GM18517 (cell line): ENCODE measurements around the gene ZSCAN5C.
"Not testable (repeated sequence)": the region's sequence is repeated elsewhere in the genome, so short reads cannot be mapped to it uniquely, and the experiment has no call there.

Source experiments
- ATAC-seq: cut with Tn5 transposase; IDR thresholded peaks from one replicate; pipeline ENCODE4 v1.9.1; 2021; ENCODE audit warnings: mild to moderate bottlenecking, moderate library complexity; ENCODE audit not compliant: unreplicated experiment

The ZSCAN5C gene

DNA sequence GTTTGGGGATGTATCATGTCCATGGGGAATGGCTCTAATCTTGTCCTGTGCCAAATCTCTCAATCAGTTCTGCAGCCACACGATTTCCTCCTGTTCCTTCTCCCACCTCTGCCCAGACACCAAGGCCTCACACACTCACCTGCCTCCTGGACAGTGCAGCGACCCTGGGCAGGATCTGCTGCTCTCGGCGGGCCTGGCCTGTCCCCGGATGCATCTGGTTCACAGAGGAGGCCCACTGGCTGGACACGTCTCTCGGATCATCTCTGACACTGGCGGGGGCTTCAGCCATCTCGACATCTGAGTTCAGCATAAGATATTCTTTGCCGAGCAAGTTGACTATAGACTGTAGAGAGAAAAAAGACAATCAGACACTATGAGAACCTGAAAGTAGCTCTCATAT lies 10.4 kb upstream of the ZSCAN5C start:
- no peak for ATAC-seq

DNA sequence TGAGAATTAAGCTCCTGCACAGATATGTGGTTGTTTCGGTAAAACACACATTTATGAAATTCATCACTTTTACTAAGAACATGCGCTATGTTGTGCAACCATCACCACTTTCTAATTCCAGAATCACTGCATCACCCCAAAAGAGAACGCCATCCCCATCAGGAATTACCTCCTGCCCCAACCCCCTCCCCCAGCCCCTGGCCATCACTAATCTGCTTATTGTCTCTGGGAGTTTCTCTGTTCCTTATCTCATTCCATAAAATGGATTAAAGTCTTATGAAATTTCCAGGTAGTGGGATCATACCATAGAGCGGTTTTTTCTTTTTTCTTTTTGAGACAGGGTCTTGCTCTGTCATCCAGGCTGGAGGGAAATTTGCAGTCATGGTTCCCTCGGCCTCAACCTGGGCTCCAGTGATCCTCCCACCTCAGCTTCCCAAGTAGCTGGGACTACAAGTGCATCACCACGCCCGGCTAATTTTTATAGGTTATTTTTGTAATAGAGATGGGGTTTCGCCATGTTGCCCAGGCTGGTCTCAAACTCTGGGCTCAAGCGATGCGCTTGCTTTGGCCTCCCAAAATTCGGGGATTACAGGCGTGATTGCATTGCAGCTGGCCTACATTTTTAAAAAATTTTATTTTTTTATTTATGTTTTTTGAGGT lies 8.0 kb upstream of the ZSCAN5C start:
- no peak for ATAC-seq

DNA sequence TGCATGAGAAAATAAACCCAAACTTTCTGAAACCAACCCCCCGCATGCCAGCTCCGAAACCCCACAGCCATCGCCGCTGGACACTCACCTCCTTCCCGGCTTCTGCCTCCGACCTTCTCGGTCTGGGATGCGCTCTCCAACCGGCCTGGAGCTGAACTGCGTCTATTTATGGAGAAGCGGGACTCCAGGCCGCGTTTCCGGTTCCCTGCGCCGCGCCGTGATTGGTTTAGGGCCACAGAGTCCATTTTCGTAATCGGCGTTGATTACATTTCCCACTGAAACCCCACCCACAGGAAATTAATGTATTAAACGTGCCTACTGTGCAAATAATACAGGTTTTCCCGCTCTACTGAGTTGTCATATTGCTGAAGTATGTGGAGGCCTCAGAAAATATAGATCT lies 4.4 kb upstream of the ZSCAN5C start, which contains the start of gene ZSCAN5B:
Gene ZSCAN5B, minus strand, starts transcription at position 138 of the 400 bp plus-strand sequence. CDS start 4,731 bp downstream, outside the sequence.
- not testable (repeated sequence) for ATAC-seq

DNA sequence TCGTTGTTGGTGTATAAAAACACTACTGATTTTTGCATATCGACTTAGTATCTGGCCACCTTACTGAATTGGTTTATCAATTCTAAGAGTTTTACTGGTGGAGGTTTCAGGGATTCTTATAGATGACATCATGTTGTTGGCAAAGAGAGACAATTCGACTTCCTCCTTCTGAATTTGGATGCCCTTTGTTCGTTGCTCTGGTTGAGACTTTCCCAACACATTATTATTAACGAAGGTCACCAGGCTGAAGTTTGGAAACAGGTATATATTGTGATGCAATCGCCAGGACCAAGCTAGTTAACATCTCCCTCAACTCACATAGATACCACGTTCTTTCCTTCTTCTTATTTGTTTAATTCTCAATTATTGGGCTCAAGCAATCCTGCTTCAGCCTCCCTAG lies 2.4 kb upstream of the ZSCAN5C start:
- no peak for ATAC-seq

DNA sequence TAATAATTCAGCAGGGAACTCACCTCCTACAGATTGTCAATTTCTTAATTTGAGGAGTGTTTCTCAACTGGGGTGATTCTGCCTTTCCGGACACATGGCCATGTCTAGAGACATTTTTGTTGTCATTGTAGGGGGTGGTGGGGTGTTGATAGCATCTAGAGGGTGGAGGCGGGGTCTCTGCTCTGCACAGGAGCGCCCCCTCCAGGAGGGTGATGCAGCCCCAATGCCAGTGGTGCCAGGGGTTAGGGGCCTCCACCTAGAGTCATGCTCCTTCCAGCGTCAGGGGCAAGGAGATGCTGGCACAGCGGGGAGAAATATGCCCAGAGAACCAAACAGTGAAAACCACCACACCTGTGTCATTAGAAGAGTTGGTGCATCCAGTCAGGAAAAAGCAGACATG lies 5.5 kb downstream of the ZSCAN5C start:
- ATAC-seq: not testable (repeated sequence)

DNA sequence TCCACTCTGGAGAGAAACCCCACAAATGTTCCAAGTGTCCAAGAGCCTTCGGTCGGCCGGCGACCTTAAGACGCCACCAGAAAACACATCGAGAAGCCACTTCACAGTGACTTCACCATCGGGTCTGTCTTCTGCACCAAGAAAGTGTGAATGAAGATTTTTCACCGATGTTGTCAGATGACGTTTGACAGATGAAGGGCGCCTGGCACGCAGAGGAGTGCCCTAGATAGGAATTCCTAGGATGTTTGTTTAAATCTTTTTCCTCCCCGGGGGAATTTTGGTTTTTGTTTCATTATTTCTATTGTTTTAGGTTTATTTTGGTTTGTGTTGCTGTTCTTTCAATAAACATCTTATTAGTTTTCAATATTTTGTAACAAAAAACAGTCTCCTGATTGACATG lies 7.0 kb downstream of the ZSCAN5C start:
- no peak for ATAC-seq

DNA sequence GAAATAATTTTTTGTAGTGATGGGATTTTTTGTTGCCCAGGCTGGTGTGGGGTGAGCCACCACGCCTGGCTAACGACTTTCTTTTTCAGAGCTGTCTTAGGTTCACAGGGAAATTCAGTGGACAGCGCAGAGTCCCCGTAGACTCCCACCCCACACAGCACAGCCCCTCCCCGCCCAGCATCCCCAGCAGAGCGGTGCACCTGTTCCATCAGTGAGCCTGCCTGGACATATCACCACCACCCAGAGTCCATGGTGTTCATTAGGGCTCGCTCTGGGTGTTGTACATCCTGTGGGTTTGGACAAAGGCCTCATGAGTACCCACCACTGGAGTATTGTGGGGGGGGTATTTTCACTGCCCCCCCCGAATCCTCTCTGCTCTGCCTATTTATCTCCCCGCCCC lies 8.0 kb downstream of the ZSCAN5C start:
- not testable (repeated sequence) for ATAC-seq

DNA sequence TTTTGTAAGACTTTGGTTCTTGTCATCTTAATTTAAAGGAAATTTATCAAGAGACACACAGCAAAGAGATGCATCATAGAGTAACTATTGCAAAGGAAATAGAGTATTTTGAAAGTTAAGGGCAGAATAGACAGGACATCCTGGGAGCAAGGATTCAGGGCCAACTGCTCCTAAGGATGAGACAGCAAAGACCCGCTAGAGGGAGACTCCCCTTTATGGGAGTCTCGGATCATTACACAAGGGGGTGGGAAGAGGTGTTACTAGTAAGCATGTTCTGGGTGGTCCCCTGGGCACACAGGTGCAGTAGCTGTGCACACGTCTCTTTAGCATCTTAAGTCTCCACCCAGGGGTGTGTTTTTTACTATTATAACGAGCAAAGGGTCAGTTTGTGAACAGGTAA lies 9.6 kb downstream of the ZSCAN5C start:
- ATAC-seq: no peak

DNA sequence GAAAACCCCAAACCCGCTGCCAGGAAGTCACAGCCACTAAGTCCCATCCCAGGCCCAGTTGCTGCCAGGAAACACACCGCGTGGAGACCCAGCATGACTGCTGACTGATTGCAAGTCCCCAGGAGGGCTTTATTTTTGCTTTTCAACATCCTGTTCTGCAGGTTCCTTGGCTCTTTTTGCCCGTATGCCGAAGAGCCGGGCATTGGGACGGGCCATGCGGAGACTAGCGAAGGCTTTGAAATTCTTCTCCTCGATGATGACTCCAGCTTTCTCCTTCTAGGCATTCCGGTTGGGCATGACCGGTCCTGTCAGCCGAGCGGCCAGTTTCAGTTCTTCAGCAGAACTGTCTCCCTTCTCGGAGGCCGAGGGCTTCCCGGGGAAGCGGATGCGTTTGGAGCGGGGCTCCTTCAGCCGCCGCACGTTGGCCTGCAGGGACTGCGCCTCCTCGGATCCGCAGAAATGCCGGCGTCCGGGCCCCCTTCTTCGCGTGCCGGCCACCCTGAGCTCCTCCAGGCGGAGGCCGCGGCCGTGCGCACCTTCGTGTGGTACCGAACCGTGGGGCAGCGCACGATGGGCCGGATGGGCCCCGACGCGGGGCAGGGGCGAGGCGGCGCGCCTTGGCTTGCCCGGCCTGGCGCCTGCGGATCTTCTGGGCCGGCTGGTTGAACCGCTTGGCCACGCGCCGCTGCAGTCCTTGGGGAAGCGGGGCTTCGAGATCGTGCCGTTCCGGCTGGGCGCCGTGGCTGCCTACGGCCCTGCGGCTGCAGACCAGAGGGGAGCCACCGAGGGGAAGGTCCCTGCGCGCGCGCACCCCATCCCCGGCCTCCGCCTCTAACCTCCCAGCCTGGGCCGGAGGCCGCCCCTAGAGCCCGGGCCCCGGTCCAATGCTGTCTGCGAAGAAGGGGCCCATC lies 15.2 kb downstream of the ZSCAN5C start:
- ATAC-seq: no peak

DNA sequence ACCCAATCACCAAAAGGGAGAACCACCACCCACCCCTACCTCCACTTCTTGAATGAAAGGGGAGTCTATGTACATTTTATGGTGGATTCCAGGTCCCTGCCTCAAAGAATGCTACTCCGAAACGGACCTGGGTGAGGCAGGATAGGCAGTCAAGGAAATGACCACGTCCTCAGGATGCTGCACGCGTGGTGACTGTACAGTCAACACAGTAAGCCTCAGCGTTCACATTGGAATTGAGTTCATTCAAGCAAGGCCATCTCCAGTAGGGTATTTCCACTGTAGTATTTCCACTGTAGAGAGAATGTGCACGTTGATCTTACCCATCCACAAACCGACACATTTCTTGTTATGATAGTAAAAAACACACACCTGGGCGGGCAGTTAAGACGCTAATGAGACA lies 16.9 kb downstream of the ZSCAN5C start:
- no peak for ATAC-seq

DNA sequence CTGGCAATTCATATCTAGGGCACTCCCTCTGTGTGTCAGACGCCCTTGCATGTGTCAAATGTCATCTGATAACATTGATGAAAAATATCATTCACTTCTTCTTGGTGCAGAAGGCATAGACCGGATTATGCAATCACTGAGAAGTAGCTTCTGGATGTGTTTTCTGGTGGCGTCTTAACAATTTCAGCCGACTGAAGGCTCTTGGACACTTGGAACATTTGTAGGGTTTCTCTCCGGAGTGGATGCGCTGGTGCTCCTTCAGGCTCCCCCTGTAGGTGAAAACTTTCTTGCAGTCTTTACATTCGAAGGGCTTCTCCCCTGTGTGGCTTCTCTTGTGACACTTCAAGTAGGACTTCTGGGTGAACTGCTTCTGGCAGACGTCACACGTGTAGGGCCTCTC lies 19.4 kb downstream of the ZSCAN5C start:
- ATAC-seq: not testable (repeated sequence)

DNA sequence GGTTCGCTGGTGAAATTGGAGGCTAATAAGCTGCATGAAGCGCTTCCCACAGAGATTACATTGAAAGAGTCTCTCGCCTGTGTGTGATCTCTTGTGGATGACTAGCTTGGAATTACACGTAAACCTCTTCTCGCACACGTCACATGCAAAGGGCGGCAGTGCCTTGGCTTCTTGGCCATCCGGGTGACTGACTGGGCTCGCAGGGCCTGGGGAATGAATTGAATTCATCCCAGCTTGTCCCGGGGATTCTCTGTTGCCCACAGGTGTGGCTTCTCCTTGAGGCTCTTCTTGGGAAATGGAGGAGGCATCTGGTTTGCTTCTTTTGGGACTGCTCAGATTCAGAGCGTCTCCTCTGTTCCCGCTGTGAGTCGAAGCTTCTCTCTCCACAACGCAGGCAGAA lies 19.8 kb downstream of the ZSCAN5C start:
- ATAC-seq: no peak

DNA sequence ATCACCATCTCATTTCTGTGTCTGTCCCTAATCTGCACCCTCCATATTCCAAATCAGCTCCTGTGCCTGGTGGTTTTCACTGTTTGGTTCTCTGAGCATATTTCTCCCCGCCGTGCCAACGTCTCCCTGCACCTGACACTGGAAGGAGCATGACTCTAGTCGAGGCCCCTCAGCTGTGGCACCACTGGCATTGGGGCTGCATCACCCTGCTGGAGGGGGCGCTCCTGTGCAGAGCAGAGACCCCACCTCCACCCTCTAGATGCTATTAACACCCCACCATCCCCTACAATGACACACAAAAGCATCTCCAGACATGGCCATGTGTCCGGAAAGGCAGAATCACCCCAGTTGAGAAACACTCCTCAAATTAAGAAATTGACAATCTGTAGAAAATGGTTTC lies 20.8 kb downstream of the ZSCAN5C start:
- no peak for ATAC-seq

DNA sequence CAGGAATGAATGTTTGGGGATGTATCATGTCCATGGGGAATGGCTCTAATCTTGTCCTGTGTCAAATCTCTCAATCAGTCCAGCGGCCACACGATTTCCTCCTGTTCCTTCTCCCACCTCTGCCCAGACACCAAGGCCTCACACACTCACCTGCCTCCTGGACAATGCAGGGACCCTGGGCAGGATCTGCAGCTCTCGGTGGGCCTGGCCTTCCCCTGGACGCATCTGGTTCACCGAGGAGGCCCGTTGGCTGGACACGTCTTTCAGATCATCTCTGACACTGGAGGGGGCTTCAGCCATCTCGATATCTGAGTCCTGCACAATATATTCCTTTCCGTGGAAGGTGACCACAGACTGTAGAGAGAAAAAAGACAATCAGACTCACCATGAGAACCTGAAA lies 21.4 kb downstream of the ZSCAN5C start:
- ATAC-seq: no peak

DNA sequence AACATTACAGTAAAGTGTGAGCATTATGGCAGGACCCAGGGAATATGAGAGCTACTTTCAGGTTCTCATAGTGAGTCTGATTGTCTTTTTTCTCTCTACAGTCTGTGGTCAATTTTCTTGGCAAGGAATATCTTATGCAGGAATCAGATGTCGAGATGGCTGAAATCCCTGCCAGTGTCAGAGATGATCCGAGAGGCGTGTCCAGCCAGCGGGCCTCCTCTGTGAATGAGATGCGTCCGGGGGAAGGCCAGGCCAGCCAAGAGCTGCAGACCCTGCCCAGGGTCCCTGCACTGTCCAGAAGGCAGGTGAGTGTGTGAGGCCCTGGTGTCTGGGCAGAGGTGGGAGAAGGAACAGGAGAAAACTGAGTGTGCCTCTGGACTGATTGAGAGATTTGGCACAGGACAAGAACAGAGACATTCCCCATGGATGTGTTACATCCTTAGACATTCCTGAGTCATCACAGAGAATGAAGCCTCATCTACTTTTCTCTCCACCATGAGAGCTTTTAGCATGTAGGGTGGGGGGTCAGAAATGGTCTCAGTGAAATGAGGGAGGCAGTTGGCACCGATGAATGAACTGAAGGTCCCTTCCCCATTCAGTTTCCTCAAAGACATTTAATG lies 43.2 kb downstream of the ZSCAN5C start:
- ATAC-seq: no peak

DNA sequence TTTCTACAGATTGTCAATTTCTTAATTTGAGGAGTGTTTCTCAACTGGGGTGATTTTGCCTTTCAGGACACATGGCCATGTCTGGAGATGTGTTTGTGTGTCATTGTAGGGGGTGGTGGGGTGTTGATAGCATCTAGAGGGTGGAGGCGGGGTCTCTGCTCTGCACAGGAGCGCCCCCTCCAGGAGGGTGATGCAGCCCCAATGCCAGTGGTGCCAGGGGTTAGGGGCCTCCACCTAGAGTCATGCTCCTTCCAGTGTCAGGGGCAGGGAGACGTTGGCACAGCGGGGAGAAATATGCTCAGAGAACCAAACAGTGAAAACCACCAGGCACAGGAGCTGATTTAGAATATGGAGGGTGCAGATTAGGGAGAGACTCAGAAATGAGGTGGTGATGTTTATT lies 43.7 kb downstream of the ZSCAN5C start:
- ATAC-seq: not testable (repeated sequence)

DNA sequence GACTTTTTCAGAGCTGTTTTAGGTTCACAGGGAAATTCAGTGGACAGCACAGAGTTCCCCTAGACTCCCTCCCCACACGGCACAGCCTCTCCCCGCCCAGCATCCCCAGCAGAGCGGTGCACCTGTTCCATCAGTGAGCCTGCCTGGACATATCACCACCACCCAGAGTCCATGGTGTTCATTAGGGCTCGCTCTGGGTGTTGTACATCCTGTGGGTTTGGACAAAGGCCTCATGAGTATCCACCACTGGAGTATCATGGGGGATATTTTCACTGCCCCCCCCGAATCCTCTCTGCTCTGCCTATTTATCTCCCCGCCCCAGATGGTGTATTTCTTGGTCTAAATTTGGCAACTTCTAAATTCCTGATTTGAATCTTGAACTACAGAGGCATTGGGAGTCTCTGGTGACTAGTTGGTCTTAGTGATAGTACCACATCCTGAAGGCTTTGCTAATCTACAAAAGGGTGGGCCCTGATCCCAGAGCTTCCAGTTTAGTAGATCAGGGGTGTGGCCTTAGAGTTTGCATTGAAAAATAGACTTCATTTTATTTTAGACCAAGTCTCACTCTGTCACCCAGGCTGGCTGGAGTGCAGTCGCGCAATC lies 46.8 kb downstream of the ZSCAN5C start:
- ATAC-seq: not testable (repeated sequence)

DNA sequence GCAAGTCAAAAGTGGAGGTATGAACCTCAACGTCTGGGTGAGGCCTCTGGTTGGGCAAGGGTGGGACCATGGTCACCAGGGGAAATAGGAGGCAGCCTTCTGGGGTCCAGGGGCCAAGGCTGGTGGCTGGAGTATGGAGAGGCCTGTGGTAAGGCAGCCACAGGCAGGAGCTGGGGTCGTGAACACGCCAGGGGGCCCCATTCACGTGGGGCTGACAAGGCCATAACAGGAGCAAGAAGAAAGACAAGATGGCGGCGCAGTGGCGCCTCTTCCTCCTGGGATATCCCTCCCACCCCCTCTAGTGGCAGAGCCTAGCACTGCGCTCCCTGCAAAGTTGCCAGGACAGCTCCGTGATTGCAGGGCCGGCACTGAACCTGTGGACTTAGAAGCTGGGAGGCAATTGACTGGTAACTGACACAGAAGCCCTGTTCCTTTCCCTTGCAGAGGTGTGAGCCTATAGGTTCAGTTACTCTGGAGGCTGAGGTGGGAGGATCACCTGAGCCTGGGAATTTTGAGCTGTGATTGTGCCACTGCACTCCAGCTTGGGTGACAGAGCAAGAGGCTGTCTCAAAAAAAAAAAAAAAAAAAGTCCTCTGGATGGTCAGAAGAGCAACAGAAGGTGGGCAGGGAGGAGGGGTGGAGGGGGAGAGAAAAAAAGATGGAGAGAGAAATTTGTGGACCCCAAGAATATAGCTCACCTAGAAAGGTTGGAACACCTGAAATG lies 50.8 kb downstream of the ZSCAN5C start:
- no peak for ATAC-seq

DNA sequence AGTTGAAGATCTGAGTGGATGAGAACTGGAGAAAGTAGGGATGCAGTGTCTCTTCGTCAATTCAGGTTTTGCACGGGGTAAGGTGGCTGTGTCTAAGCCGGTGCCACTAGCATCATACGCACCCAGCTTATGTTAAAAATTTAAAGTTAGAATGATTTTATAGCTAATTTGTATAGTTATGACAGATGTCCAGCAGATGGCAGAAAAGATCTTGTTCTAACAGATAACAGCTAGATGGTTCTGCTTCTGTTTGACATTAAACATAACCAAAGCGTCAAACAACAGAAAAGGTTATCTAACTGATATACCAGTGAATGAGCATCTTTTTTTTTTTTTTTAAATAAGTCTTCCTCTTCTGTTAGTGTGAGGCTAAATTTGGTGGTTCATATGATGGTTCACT lies 51.7 kb downstream of the ZSCAN5C start:
- ATAC-seq: no peak

DNA sequence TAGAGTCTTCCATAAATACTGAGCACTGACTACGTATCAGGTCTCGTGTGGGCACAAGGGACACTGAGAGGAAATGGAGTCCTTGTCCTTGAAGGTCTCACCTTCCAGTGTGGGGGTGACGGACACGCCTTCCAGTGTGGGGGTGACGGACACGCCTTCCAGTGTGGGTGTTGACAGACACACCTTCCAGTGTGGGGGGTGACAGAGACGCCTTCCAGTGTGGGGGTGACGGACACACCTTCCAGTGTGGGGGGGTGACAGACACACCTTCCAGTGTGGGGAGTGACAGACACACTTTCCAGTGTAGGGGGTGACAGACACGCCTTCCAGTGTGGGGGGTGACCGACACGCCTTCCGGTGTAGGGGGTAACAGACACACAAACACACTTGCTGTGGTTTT lies 56.2 kb downstream of the ZSCAN5C start:
- ATAC-seq: no peak
